HepG2 (cell line): ENCODE measurements around the gene RRP36. TPM values are rescaled to one million over a fixed set of nuclear protein-coding genes. Genes with fewer than 3 reads are reported as not detected.

ENCODE experiments used
- BRCA1 ChIP-seq: sonication (generic); formaldehyde crosslinking; IDR thresholded peaks from 2 replicates; pipeline ENCODE4 v1.4.0; 2020; ENCODE audit warnings: missing genetic modification reagents
- BRD4 ChIP-seq: sonication (generic); formaldehyde crosslinking; IDR thresholded peaks from 2 replicates; pipeline ENCODE4 v1.4.0; 2020; ENCODE audit warnings: missing genetic modification reagents
- CCDC6 ChIP-seq: sonication (generic); formaldehyde crosslinking; IDR thresholded peaks from 2 replicates; pipeline ENCODE4 v1.8.1; 2022; ENCODE audit warnings: mild to moderate bottlenecking, missing genetic modification reagents, moderate library complexity
- EZH2 ChIP-seq: conservative IDR thresholded peaks from 2 replicates; pipeline ENCODE4 v1.6.1; 2012; ENCODE audit warnings: mild to moderate bottlenecking, low read depth, low read length, moderate library complexity
- FOXO1 ChIP-seq: sonication (generic); formaldehyde crosslinking; IDR thresholded peaks from 2 replicates; pipeline ENCODE4 v1.4.0; 2020; ENCODE audit warnings: missing genetic modification reagents
- GATAD2A ChIP-seq: IDR thresholded peaks from 2 replicates; pipeline ENCODE4 v1.6.1; 2016
- HMG20A ChIP-seq: IDR thresholded peaks from 2 replicates; pipeline ENCODE4 v1.6.1; 2016; ENCODE audit warnings: borderline replicate concordance
- HOXA9 ChIP-seq: sonication (generic); formaldehyde crosslinking; IDR thresholded peaks from 2 replicates; pipeline ENCODE4 v1.8.1; 2022; ENCODE audit warnings: missing genetic modification reagents, mild to moderate bottlenecking, moderate library complexity, borderline replicate concordance
- MAFF ChIP-seq: IDR thresholded peaks from 2 replicates; pipeline ENCODE4 v1.6.1; 2011; ENCODE audit warnings: low read depth, low read length, improper control_type of control experiment
- MIER2 ChIP-seq: IDR thresholded peaks from 2 replicates; pipeline ENCODE4 v1.6.1; 2016; ENCODE audit warnings: missing biosample characterization, missing genetic modification reagents
- RNF2 ChIP-seq: fragments of 450-650 bp; conservative IDR thresholded peaks from 2 replicates; pipeline ENCODE4 v1.6.1; 2016; ENCODE audit warnings: low read depth
- SNRNP70 ChIP-seq: fragments of 200-400 bp; formaldehyde crosslinking; IDR thresholded peaks from 2 replicates; pipeline ENCODE4 v1.6.1; 2017; ENCODE audit warnings: mild to moderate bottlenecking, low read depth, low read length, moderate library complexity
- SOX5 ChIP-seq: IDR thresholded peaks from 2 replicates; pipeline ENCODE4 v1.6.1; 2016; ENCODE audit warnings: borderline replicate concordance
- SSRP1 ChIP-seq: IDR thresholded peaks from 2 replicates; pipeline ENCODE4 v1.6.1; 2016; ENCODE audit warnings: control low read depth
- TAF15 ChIP-seq: fragments of 200-400 bp; formaldehyde crosslinking; IDR thresholded peaks from one replicate; pipeline ENCODE4 v1.6.1; 2018; ENCODE audit warnings: mild to moderate bottlenecking, low read depth, low read length; ENCODE audit not compliant: poor library complexity, severe bottlenecking
- TEAD3 ChIP-seq: optimal IDR thresholded peaks from 2 replicates; pipeline ENCODE3; 2016; ENCODE audit warnings: borderline replicate concordance
- ZBTB38 ChIP-seq: sonication (generic); formaldehyde crosslinking; IDR thresholded peaks from 2 replicates; pipeline ENCODE4 v1.5.1; 2020; ENCODE audit warnings: mild to moderate bottlenecking, missing genetic modification reagents
- ZFP1 ChIP-seq: IDR thresholded peaks from 2 replicates; pipeline ENCODE4 v1.6.1; 2016
- ZFP90 ChIP-seq: sonication (generic); formaldehyde crosslinking; IDR thresholded peaks from 2 replicates; pipeline ENCODE4 v1.8.0; 2022; ENCODE audit warnings: missing genetic modification reagents, mild to moderate bottlenecking, inconsistent platforms, borderline replicate concordance
- ZNF224 ChIP-seq: sonication (generic); formaldehyde crosslinking; IDR thresholded peaks from 2 replicates; pipeline ENCODE4 v1.5.0; 2020; ENCODE audit warnings: mild to moderate bottlenecking, missing genetic modification reagents
- ZNF552 ChIP-seq: sonication (generic); formaldehyde crosslinking; IDR thresholded peaks from 2 replicates; pipeline ENCODE4 v1.9.0; 2022; ENCODE audit warnings: missing genetic modification reagents, mild to moderate bottlenecking, borderline replicate concordance
- ZNF567 ChIP-seq: sonication (generic); formaldehyde crosslinking; IDR thresholded peaks from 2 replicates; pipeline ENCODE4 v1.8.1; 2023; ENCODE audit warnings: mild to moderate bottlenecking, missing genetic modification reagents, borderline replicate concordance
- ZNF569 ChIP-seq: sonication (generic); formaldehyde crosslinking; IDR thresholded peaks from 2 replicates; pipeline ENCODE4 v1.5.0; 2020; ENCODE audit warnings: mild to moderate bottlenecking, missing genetic modification reagents, moderate library complexity, borderline replicate concordance
- ZNF605 ChIP-seq: sonication (generic); formaldehyde crosslinking; IDR thresholded peaks from 2 replicates; pipeline ENCODE4 v1.8.0; 2022; ENCODE audit warnings: mild to moderate bottlenecking, missing genetic modification reagents
- ZNF790 ChIP-seq: sonication (generic); formaldehyde crosslinking; IDR thresholded peaks from 2 replicates; pipeline ENCODE4 v1.8.0; 2022; ENCODE audit warnings: missing genetic modification reagents, mild to moderate bottlenecking, borderline replicate concordance
- ZNF878 ChIP-seq: sonication (generic); formaldehyde crosslinking; IDR thresholded peaks from 2 replicates; pipeline ENCODE4 v1.8.1; 2023; ENCODE audit warnings: mild to moderate bottlenecking, missing genetic modification reagents, moderate library complexity
- polyA plus RNA-seq, 8 experiments: library from polyadenylated mRNA; depleted of rRNA in 3 of 8; stranded (reverse) in 7 of 8; unstranded in 1 of 8; fragments of >200 nt; fragmentation: Illumina TruSeq in 4 of 8; extraction: Trizol in 4 of 8; gene quantifications; 2 replicates each; pipeline versions ENCODE4 v1.2.1 to v1.2.3, GENCODE V29; 2011 to 2016; ENCODE audit warnings: low read depth in 4 of 8, missing spikeins in 1 of 8, mixed read lengths in 1 of 8; ENCODE audit not compliant: insufficient read depth in 1 of 8
- total RNA-seq, 5 experiments: library from RNA; depleted of rRNA; stranded (reverse); fragments of >200 nt; fragmentation: Illumina TruSeq; extraction: Trizol; gene quantifications; 2 replicates each; pipeline ENCODE4 v1.2.3, GENCODE V29; 2016; ENCODE audit warnings: low read depth in 1 of 5
- TF ChIP-seq, protein P1 (sequence below): sonication (generic); formaldehyde crosslinking; IDR thresholded peaks from 2 replicates; pipeline ENCODE4 v1.5.0; 2020; ENCODE audit warnings: mild to moderate bottlenecking, missing genetic modification reagents
- TF ChIP-seq, protein P2 (sequence below): IDR thresholded peaks from 2 replicates; pipeline ENCODE4 v1.6.1; 2016
- TF ChIP-seq, protein P3 (sequence below): sonication (generic); formaldehyde crosslinking; IDR thresholded peaks from 2 replicates; pipeline ENCODE4 v1.5.1; 2020; ENCODE audit warnings: missing genetic modification reagents, mild to moderate bottlenecking, borderline replicate concordance
- TF ChIP-seq, protein P4 (sequence below): sonication (generic); formaldehyde crosslinking; IDR thresholded peaks from 2 replicates; pipeline ENCODE4 v1.8.0; 2022; ENCODE audit warnings: mild to moderate bottlenecking, missing genetic modification reagents, moderate library complexity

The RRP36 gene
- total and polyA plus RNA-seq, 2 of the 13 experiments (the other 11 are each of a cell fraction or from before 2014, with no cell fraction given) = 29.5 to 144 TPM

DNA sequence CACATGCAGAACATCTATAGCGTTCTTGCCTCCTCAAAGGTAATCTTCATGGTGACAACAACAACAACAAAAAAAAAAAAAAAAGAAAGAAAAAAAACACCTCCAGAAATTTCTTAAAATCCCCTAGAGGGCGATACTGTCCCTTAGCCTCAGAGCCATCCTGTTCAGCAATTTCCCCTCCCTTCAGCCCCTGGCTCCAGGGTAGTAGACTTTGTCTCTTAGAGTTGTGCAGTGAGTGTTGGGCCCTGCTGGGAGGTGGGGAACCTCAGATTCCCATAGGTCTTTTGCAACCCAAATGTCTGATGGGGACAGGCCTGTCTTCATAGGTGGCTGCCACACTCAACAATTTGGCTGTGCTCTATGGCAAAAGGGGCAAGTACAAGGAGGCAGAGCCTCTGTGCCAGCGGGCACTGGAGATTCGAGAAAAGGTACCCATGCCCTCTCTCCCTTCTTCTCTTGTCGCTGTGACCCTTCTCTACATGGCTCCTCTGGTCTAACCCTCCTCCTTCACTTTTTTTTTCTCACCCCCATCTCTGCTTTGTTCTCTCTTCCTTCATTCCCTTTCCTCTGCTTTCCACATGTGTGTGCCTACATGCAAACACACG is 48.7 kb downstream of the RRP36 start (continued):
- TF ChIP-seq, protein P1, sequence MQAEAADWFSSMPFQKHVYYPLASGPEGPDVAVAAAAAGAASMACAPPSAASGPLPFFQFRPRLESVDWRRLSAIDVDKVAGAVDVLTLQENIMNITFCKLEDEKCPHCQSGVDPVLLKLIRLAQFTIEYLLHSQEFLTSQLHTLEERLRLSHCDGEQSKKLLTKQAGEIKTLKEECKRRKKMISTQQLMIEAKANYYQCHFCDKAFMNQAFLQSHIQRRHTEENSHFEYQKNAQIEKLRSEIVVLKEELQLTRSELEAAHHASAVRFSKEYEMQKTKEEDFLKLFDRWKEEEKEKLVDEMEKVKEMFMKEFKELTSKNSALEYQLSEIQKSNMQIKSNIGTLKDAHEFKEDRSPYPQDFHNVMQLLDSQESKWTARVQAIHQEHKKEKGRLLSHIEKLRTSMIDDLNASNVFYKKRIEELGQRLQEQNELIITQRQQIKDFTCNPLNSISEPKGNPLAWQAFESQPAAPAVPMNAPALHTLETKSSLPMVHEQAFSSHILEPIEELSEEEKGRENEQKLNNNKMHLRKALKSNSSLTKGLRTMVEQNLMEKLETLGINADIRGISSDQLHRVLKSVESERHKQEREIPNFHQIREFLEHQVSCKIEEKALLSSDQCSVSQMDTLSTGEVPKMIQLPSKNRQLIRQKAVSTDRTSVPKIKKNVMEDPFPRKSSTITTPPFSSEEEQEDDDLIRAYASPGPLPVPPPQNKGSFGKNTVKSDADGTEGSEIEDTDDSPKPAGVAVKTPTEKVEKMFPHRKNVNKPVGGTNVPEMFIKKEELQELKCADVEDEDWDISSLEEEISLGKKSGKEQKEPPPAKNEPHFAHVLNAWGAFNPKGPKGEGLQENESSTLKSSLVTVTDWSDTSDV (CRISPR knock-in tag) = no peak
- 0 out of 2 replicates have a peak, but pooled peaks have one; percentile 49 for TF ChIP-seq MAFF
- TF ChIP-seq ZNF569 (CRISPR knock-in tag) = no peak
- TF ChIP-seq HMG20A = no peak
- TF ChIP-seq ZBTB38 = no peak
- no peak for TF ChIP-seq TAF15
- TF ChIP-seq, protein P2, sequence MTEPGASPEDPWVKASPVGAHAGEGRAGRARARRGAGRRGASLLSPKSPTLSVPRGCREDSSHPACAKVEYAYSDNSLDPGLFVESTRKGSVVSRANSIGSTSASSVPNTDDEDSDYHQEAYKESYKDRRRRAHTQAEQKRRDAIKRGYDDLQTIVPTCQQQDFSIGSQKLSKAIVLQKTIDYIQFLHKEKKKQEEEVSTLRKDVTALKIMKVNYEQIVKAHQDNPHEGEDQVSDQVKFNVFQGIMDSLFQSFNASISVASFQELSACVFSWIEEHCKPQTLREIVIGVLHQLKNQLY (CRISPR knock-in tag) = no peak
- TF ChIP-seq ZNF790 = no peak
- TF ChIP-seq ZFP90 (CRISPR knock-in tag) = no peak
- TF ChIP-seq EZH2 = no peak
- no peak for TF ChIP-seq MIER2 (CRISPR knock-in tag)
- TF ChIP-seq SOX5 (CRISPR knock-in tag) = no peak
- peak; percentile 6 for TF ChIP-seq TEAD3 (CRISPR knock-in tag)
- TF ChIP-seq, protein P3, sequence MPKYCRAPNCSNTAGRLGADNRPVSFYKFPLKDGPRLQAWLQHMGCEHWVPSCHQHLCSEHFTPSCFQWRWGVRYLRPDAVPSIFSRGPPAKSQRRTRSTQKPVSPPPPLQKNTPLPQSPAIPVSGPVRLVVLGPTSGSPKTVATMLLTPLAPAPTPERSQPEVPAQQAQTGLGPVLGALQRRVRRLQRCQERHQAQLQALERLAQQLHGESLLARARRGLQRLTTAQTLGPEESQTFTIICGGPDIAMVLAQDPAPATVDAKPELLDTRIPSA (CRISPR knock-in tag) = no peak
- TF ChIP-seq BRCA1 = no peak
- TF ChIP-seq SNRNP70 = no peak
- no peak for TF ChIP-seq ZNF878 (CRISPR knock-in tag)
- TF ChIP-seq HOXA9 (CRISPR knock-in tag) = no peak
- TF ChIP-seq SSRP1 (CRISPR knock-in tag) = no peak
- TF ChIP-seq ZNF224 (CRISPR knock-in tag) = no peak
- no peak for TF ChIP-seq RNF2
- TF ChIP-seq ZNF567 (CRISPR knock-in tag) = peak; percentile 84; the same call in 1 of the 2 replicates
- TF ChIP-seq GATAD2A (CRISPR knock-in tag) = 0 out of 2 replicates have a peak, but pooled peaks have one; percentile 20
- no peak for TF ChIP-seq ZFP1
- no peak for TF ChIP-seq FOXO1 (CRISPR knock-in tag)
- TF ChIP-seq, protein P4, sequence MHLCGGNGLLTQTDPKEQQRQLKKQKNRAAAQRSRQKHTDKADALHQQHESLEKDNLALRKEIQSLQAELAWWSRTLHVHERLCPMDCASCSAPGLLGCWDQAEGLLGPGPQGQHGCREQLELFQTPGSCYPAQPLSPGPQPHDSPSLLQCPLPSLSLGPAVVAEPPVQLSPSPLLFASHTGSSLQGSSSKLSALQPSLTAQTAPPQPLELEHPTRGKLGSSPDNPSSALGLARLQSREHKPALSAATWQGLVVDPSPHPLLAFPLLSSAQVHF (CRISPR knock-in tag) = no peak
- peak; percentile 28; the same call in 1 of the 2 replicates for TF ChIP-seq ZNF605 (CRISPR knock-in tag)
- no peak for TF ChIP-seq ZNF552 (CRISPR knock-in tag)
- no peak for TF ChIP-seq BRD4 (CRISPR knock-in tag)
- TF ChIP-seq CCDC6 = no peak
